PC-3 (cell line): ENCODE measurements around the gene LAG3. TPM values are rescaled to one million over a fixed set of nuclear protein-coding genes. Genes with fewer than 3 reads are reported as not detected.

ENCODE experiments used
- ATAC-seq: fragments of 200-7000 bp; cut with Tn5 transposase; 2 replicates; pipeline ENCODE4 v1.9.1; 2020; ENCODE audit warnings: mild to moderate bottlenecking, moderate library complexity
- BruUV-seq: library from RNA; stranded (reverse); fragments of 400-500 nt; replicated peaks from 2 replicates; lab custom pipeline; 2021; lab: Mats Ljungman, UMichigan
- CTCF ChIA-PET: fragments of 300-600 bp; sonication (Branson Sonifier 250); formaldehyde crosslinking; loops from one replicate; lab custom pipeline; 2022; ENCODE audit warnings: antibody characterized with exemption; lab: Charles Lee
- POLR2A ChIA-PET: fragments of 300-600 bp; sonication (Branson Sonifier 250); formaldehyde crosslinking; loops from one replicate; lab custom pipeline; 2022; ENCODE audit warnings: antibody characterized with exemption; ENCODE audit not compliant: unreplicated experiment; lab: Charles Lee
- DNase-seq: peaks from one replicate; pipeline ENCODE4 v3.0.0-alpha.2; 2015
- H2AFZ ChIP-seq: fragments of 300-600 bp; sonication (generic); 2 replicates; pipeline ENCODE4 v1.6.0; 2016; ENCODE audit warnings: antibody characterized with exemption, low read length
- H3F3A ChIP-seq: fragments of 300-600 bp; sonication (generic); one replicate; pipeline ENCODE4 v1.6.0; 2017; ENCODE audit warnings: antibody characterized with exemption, low read length, control low read depth, mild to moderate bottlenecking; ENCODE audit not compliant: unreplicated experiment
- H3K27ac ChIP-seq: fragments of 300-600 bp; sonication (generic); 2 replicates; pipeline ENCODE4 v1.5.1; 2016; ENCODE audit warnings: mild to moderate bottlenecking, low read length
- H3K27me3 ChIP-seq: fragments of 300-600 bp; sonication (generic); 2 replicates; pipeline ENCODE4 v1.6.1; 2016; ENCODE audit warnings: low read length, mixed read lengths
- H3K36me3 ChIP-seq: fragments of 300-600 bp; sonication (generic); 2 replicates; pipeline ENCODE4 v1.6.1; 2016; ENCODE audit warnings: low read depth, mixed run types, low read length, mixed read lengths
- H3K4me1 ChIP-seq: fragments of 300-600 bp; sonication (generic); 2 replicates; pipeline ENCODE4 v1.5.1; 2016; ENCODE audit warnings: low read length; ENCODE audit not compliant: insufficient read depth
- H3K4me2 ChIP-seq: fragments of 300-600 bp; sonication (generic); 2 replicates; pipeline ENCODE4 v1.6.0; 2016; ENCODE audit warnings: low read length
- H3K4me3 ChIP-seq: fragments of 300-600 bp; sonication (generic); 2 replicates; pipeline ENCODE4 v1.5.1; 2016; ENCODE audit warnings: mild to moderate bottlenecking, low read length, mixed read lengths
- H3K79me2 ChIP-seq: fragments of 300-600 bp; sonication (generic); 2 replicates; pipeline ENCODE4 v1.6.1; 2017; ENCODE audit warnings: low read length, mixed read lengths
- H3K9ac ChIP-seq: fragments of 300-600 bp; sonication (generic); 2 replicates; pipeline ENCODE4 v1.6.0; 2016; ENCODE audit warnings: mild to moderate bottlenecking, low read length
- H3K9me2 ChIP-seq: fragments of 300-600 bp; sonication (generic); replicated peaks from 2 replicates; pipeline ENCODE4 v1.6.1; 2016; ENCODE audit warnings: mixed run types, low read length, mixed read lengths
- H3K9me3 ChIP-seq: fragments of 300-600 bp; sonication (generic); 2 replicates; pipeline ENCODE4 v1.6.1; 2016; ENCODE audit warnings: low read length, mixed read lengths
- H4K20me1 ChIP-seq: fragments of 300-600 bp; sonication (generic); 2 replicates; pipeline ENCODE4 v1.6.1; 2016; ENCODE audit warnings: low read length, mixed read lengths
- EZH2 ChIP-seq: fragments of 300-600 bp; sonication (generic); IDR thresholded peaks from one replicate; pipeline ENCODE4 v1.6.1; 2017; ENCODE audit warnings: antibody characterized with exemption, mild to moderate bottlenecking, low read length; ENCODE audit not compliant: unreplicated experiment
- EZH2phosphoT487 ChIP-seq: fragments of 300-600 bp; sonication (generic); IDR thresholded peaks from 2 replicates; pipeline ENCODE4 v1.6.1; 2018; ENCODE audit warnings: mild to moderate bottlenecking, antibody characterized with exemption, low read length, borderline replicate concordance
- intact Hi-C: fragments of 100-400 bp; cut with micrococcal nuclease; formaldehyde crosslinking; loops from 2 replicates; pipeline ENCODE4 v1.9.0; 2023
- total RNA-seq: library from RNA; depleted of rRNA; stranded (reverse); fragments of >200 nt; gene quantifications from 2 replicates; pipeline ENCODE4 v1.2.3, GENCODE V29; 2014
- TF ChIP-seq, protein P1 (sequence below): fragments of 300-600 bp; sonication (generic); conservative IDR thresholded peaks from 2 replicates; pipeline ENCODE4 v1.5.1; 2017; ENCODE audit warnings: antibody characterized with exemption, low read depth, mild to moderate bottlenecking, low read length

LAG3 gene
- total RNA-seq, 1 experiment from 2014 or later, result 0.58 TPM

DNA sequence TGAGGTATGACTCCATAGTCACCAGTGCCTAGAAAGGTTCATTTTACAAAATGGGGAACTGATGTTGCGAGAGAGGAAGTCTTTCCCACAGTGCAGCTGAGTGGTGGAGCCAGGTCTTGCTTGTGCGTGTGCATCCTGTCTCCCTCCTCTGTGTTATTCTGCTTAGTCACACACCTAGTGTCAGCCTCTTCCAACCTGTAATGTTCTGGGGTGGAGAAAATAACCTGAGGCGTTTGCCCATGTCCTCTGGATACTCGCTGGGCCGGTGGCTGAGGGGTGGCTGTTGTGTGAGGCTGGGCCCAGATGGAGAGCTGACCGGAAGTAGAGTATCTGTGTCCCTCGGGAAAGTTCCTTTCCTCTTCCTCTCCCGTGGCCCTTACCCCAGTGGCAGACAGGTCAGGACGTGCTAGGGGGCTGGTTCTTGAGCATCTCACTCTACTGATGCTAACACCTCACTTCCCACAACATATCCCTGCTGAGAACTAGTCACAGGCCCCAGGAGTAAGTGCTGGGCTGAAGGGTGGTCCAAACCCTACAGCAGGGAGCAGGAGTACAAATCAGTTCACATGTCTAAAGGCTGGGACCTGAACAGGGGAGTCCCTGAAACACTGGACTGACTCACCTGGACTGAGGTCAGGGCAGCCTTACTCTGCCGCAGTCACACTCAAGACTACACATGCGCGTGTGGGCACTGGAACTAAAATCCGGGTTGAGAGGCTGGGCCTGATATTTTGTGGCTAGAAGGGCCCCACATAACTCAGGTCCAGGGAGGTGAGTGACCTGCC lies 26.4 kb upstream of the LAG3 start:
- Histone ChIP-seq H3K36me3 (peaks cover 6% of the 10 kb centered on the region; the same call in 1 of the 2 replicates), H3K4me3 (no peak overlapping the region), H3K9me2 (no peaks in the 10 kb centered on the region), H4K20me1 (no peaks in the 10 kb centered on the region), H3K79me2 (peaks cover 3% of the 10 kb centered on the region; the same call in 1 of the 2 replicates), H2AFZ (no peak overlapping the region), H3K9me3 (no peaks in the 10 kb centered on the region), H3K27ac (peak overlapping the region; percentile 23; the same call in 1 of the 2 replicates), H3K4me1 (no peaks in the 10 kb centered on the region), H3K4me2 (no peak overlapping the region), H3K27me3 (no peaks in the 10 kb centered on the region), H3F3A (no peaks in the 10 kb centered on the region), H3K9ac (no peak overlapping the region)
- DNase-seq (no peak), ATAC-seq (peak; percentile 33; the same call in 1 of the 2 replicates)
- no TSS peak for BruUV-seq
- CTCF ChIA-PET, result no interaction called here
- intact Hi-C loops, result no loop called here
- POLR2A ChIA-PET, result no interaction called here
- TF ChIP-seq EZH2phosphoT487 (no peak), EZH2 (no peak)
- TF ChIP-seq, protein P1, sequence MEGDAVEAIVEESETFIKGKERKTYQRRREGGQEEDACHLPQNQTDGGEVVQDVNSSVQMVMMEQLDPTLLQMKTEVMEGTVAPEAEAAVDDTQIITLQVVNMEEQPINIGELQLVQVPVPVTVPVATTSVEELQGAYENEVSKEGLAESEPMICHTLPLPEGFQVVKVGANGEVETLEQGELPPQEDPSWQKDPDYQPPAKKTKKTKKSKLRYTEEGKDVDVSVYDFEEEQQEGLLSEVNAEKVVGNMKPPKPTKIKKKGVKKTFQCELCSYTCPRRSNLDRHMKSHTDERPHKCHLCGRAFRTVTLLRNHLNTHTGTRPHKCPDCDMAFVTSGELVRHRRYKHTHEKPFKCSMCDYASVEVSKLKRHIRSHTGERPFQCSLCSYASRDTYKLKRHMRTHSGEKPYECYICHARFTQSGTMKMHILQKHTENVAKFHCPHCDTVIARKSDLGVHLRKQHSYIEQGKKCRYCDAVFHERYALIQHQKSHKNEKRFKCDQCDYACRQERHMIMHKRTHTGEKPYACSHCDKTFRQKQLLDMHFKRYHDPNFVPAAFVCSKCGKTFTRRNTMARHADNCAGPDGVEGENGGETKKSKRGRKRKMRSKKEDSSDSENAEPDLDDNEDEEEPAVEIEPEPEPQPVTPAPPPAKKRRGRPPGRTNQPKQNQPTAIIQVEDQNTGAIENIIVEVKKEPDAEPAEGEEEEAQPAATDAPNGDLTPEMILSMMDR, result no peak

GRCh38 chr12:6747216-6747615 lies 25.1 kb upstream of the LAG3 start:
- intact Hi-C loops, result no loop called here

More at GRCh38 chr12:6747216-6747615, 25.1 kb upstream of the LAG3 start:
- H3K4me1 ChIP-seq, result peaks cover 9% of the 10 kb centered on the region
- TF ChIP-seq EZH2 (no peak), EZH2phosphoT487 (no peak)
- TF ChIP-seq, protein P1, result no peak
- no peak for ATAC-seq
- H3K79me2 ChIP-seq, result peaks cover 16% of the 10 kb centered on the region
- H3K4me2 ChIP-seq, result no peak overlapping the region
- no peak overlapping the region for H2AFZ ChIP-seq
- H4K20me1 ChIP-seq, result peaks cover 4% of the 10 kb centered on the region; the same call in 1 of the 2 replicates
- CTCF ChIA-PET, result no interaction called here
- peaks cover 14% of the 10 kb centered on the region; the same call in 1 of the 2 replicates for H3K36me3 ChIP-seq
- no peak for DNase-seq
- no peaks in the 10 kb centered on the region for H3K9me3 ChIP-seq
- H3K27ac ChIP-seq, result no peak overlapping the region
- H3K27me3 ChIP-seq, result no peaks in the 10 kb centered on the region
- no peaks in the 10 kb centered on the region for H3F3A ChIP-seq
- no peak overlapping the region for H3K9ac ChIP-seq
- no TSS peak for BruUV-seq
- POLR2A ChIA-PET, result no interaction called here
- H3K4me3 ChIP-seq, result no peak overlapping the region
- no peaks in the 10 kb centered on the region for H3K9me2 ChIP-seq
